GM19023 (cell line): ENCODE results near the gene MOSPD3.
A peak's percentile ranks its signal among the peaks of the same experiment; 100 is the strongest.

ENCODE experiments used
- ATAC-seq: cut with Tn5 transposase; IDR thresholded peaks from one replicate; pipeline ENCODE4 v1.9.1; 2021; ENCODE audit warnings: mild to moderate bottlenecking, moderate library complexity; ENCODE audit not compliant: unreplicated experiment

Gene MOSPD3

DNA sequence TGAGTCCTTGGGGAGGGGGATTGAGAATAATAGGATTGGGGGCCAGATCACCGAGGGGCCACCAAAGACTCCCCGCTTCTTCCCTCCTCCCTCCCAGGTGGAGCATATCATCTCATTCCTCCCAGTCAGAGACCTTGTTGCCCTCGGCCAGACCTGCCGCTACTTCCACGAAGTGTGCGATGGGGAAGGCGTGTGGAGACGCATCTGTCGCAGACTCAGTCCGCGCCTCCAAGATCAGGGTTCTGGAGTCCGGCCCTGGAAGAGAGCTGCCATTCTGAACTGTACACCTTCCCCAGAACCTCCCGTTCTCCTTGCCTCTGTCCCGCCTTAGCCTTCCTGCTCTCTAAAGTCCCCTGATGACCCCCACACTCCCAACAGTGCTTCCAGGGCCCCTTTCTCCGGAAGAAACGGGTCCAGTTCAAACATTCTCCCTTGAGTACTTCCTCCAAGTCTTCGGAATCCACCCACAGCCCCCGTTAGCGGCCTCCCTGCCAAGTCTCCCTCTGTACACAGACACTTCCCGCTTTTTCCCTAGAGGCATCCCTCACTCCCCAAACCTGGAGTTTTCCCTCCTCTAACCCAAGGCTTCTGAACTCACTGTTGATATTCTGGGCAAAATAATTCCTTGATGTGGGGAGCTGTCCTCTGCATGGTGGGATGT lies 22.1 kb upstream of the MOSPD3 start:
- no peak for ATAC-seq

DNA sequence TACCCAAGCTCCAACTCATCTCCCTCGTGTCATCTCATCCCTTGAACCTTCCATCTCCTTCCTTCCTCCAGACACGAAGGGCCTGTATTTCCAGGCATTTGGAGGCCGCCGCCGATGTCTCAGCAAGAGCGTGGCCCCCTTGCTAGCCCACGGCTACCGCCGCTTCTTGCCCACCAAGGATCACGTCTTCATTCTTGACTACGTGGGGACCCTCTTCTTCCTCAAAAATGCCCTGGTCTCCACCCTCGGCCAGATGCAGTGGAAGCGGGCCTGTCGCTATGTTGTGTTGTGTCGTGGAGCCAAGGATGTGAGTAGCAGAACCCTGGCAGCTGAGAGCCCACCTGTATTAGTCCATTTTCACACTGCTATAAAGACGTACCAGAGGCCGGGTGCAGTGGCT lies 20.7 kb upstream of the MOSPD3 start:
- no peak for ATAC-seq

DNA sequence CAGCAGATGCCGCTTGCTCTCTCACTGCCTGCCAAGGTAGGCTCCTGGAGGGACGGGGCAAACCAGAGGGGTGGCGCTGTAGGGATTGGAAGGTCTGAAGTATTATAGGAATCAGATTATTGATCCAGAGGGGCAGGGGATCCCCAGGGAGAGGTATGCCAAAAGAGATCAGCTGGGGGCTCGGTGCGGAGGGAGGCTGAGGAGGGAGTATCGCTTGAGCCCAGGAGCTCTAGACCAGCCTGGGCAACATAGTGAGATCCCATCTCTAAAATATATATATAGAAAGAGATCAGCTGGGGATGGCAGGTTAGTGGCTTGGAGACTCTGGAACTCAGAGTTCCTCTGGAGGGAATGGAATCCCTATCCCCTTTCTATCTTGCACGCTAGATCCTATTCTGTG lies 17.2 kb upstream of the MOSPD3 start:
- ATAC-seq: no peak

DNA sequence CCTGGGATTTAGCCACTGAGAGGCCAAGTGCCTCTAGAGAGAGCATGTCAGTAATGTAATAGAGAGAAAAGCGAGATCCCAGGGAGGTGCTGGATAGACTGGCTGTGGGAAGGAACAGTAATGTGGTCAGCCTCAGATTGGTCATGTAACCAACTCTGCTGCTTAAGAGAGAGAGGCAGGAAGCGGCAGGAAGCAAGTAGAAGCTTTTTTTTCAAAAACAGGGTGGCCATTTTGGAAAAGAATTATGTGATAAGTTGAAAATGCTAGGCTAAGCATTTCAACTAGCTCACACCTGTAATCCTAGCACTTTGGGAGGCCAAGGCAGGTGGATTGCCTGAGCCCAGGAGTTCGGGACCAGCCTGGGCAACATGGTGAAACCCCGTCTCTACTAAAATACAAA lies 13.9 kb upstream of the MOSPD3 start:
- ATAC-seq: no peak

DNA sequence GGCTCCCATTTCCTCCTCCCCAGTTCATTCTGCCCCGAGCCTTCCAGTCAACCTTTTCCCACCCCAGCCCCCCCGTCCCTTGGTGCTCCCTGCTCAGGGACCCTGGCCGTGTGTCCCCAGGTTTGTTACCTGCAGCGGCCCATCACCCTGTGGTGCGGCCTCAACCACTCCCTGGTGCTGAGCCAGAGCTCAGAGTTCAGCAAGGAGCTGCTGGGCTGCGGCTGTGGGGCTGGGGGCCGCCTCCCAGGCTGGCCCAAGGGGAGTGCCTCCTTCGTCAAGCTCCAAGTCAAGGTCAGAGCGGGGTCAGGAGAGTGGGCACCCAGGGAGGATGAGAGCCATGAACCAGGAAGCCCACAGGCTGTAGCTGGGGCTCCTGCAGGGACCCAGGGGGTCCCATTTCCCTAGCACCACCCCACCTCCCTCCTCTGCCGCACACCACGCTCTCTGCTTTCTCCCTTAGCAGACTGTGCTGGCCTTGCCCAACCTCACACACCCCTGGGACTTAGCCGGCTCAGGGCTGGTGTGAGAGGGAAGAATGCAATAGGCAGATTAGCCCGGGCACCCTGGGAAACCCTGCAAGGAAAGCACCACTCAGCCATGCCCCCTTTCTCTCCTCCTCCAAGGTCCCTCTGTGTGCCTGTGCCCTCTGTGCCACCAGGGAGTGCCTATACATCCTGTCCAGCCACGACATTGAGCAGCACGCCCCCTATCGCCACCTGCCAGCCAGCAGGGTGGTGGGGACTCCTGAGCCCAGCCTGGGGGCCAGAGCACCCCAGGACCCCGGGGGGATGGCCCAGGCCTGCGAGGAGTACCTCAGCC lies 12.2 kb upstream of the MOSPD3 start:
- no peak for ATAC-seq

DNA sequence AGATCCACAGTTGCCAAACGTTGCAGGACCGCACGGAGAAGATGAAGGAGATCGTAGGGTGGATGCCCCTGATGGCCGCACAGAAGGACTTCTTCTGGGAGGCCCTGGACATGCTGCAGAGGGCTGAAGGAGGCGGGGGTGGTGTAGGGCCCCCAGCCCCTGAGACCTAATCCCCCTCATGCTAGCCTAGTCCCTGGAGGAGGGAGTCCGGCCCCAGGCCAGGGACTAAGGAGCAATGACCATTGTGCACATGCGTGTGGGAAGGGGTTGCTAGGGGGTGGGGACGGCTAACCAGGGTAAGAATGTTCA lies 11.7 kb upstream of the MOSPD3 start:
- no peak for ATAC-seq

DNA sequence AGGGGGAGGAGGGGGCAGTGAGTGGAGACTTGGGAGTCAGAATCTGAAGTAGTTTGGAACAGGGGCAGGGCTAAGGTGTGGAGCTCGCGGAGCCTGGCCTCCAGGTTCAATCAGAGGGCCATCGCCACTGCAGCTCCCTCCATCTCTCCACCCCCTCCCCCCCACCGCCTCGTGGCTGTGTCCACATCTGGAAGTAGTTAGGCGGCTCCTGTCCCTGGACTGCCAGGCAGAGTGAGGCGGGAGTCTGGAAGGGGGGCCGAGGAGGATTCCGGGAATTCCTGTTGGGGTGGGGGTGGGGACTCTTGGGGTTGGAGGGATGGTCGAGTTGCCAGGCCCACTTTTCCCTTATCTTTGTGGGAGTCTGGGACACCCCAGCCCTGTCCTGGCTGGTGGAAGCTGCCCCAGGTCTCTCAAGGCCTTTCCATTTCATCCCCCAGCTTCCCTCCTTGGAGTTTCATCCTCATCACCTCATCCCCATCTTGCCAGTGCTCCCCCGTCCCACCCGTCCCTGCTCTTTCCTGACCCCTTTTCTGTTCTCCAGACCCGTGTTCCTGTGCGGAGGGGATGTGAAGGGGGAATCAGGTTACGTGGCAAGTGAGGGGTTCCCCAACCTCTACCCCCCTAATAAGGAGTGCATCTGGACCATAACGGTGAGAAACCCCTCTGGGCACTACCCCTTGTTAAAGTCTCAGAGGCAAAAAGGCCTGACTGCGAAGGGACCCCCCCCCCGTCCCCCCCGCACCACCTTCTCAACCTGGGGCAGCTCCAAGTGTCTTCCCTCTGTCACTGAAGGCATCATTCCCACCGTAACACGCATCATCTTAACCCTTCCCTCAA lies 9.2 kb upstream of the MOSPD3 start:
- no peak for ATAC-seq

DNA sequence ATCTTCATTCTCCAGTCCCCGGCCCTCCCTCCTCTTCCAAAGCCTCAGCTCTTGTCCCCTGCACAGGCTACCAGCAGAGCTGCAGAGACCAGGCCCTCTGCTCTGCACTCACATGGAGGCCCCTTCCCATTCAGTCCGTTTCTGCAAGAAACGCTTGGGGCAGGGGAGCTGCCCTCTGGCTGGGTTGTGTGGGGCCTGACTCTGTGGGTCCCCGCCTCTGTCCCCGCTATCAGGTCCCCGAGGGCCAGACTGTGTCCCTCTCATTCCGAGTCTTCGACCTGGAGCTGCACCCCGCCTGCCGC lies 8.7 kb upstream of the MOSPD3 start:
- peak; percentile 24 for ATAC-seq

DNA sequence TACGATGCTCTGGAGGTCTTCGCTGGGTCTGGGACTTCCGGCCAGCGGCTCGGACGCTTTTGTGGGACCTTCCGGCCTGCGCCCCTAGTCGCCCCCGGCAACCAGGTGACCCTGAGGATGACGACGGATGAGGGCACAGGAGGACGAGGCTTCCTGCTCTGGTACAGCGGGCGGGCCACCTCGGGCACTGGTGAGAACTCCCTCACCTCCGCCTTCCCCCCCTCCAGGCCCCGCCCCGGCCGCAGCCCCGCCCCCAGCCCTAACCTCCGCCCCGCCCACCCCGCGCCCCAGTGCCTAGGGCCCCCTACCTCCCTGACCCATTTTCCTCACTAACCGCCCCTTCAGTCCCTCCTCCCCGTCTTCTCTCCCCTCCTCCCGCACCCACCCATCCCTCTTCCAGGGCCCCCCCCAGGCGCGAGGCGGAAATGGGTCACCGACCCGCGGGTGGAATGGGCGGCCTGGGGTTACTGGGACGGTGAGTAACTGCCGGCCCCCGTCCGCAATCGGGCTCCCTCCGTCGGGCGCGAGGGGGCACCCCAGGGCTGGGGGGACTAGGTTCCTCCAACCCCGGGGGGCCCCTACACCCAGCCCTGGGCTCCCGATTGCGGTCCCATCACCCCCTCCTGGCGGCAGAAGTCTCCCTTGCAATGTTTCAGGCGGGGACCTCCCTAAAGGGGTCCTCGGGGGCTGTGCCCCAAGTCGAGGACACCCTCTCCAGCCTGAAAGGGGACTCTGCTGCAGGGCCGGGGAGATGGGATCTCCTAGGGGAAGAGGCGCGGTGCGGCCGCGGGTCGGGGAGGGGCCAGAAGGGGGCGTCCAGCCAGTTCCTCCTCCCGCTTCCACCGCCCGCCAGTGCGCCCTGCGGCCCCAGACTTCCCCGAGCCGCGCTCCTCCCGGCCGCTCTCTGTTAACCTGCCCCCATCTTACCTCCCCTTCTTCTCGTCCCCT lies 8.0 kb upstream of the MOSPD3 start:
- peak; percentile 49 for ATAC-seq

DNA sequence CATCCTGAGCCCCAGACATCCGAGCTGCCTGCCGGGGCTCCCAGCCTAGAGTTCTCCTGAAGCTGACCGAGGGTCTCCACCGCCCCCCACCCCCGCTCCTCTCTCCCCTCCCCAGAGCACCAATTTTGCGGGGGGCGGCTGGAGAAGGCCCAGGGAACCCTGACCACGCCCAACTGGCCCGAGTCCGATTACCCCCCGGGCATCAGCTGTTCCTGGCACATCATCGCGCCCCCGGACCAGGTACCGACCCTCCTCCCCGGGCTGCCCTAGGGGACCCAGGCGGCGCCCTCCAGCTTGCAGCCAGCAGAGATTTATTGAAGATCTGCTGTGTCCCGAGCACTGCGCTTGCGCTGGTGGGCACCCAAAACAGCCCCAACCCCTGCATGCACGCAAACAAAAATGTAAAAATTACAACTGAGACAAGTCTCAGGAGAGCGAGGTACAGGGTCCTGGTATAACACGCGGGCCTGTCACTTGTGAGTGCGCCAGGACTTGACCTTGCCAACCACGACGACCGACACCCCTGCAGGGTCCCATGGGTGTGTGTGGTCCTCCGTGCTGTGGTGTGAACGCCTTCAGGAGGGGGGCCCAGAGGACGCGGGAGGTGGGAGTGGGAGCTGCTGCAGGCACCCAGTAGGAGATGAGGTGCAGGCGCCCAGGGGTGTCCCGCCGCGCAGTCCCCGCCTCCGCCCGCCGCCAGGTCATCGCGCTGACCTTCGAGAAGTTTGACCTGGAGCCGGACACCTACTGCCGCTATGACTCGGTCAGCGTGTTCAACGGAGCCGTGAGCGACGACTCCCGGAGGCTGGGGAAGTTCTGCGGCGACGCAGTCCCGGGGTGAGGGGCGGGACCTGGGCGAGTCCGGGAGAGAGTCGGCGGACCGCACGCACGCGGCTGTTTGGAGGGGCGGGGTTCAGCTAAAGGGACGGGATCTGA lies 7.1 kb upstream of the MOSPD3 start:
- ATAC-seq: no peak

DNA sequence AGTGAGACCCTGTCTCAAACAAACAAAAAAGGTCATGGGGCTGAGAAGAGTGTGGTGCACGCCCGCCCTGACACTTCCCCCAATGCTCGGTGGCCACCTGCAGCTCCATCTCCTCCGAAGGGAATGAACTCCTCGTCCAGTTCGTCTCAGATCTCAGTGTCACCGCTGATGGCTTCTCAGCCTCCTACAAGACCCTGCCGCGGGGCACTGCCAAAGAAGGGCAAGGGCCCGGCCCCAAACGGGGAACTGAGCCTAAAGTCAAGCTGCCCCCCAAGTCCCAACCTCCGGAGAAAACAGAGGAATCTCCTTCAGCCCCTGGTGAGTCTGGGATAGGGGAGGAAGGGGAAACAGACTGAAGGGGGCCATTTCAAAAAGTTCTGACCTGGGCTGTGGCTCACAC lies 6.0 kb upstream of the MOSPD3 start:
- ATAC-seq: no peak

DNA sequence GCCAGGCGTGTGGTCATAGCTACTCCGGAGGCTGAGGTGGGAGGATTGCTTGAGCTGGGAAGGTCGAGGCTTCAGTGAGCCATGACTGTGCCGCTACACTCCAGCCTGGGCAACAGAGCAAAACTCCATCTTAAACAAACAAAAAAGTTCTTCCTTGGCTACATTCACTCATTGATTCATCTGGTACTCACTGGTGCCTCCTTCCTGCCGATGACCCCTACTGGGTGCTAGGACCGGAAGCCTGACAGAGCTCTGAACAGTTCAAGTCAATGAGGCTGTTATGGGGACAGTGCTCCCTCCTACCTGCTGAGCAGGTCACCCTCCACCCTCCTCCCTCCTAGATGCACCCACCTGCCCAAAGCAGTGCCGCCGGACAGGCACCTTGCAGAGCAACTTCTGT lies 5.2 kb upstream of the MOSPD3 start:
- no peak for ATAC-seq

DNA sequence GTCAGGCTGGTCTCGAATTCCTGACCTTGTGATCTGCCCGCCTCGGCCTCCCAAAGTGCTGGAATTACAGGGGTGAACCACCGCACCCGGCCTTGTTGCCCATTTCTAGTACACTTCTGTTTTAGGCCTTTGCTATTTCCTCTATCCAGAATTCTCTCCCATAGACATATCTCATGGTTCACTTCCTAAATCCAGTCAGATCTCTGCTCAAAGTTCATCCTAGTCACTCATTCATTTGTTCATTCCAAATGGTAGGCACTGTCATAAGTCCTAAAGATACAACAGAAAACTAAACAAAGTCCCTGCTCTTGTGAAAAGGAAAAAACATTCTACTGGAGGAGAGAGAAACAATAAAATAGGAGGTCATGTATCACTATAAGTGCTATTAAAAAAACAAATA lies 2.4 kb upstream of the MOSPD3 start:
- ATAC-seq: no peak

DNA sequence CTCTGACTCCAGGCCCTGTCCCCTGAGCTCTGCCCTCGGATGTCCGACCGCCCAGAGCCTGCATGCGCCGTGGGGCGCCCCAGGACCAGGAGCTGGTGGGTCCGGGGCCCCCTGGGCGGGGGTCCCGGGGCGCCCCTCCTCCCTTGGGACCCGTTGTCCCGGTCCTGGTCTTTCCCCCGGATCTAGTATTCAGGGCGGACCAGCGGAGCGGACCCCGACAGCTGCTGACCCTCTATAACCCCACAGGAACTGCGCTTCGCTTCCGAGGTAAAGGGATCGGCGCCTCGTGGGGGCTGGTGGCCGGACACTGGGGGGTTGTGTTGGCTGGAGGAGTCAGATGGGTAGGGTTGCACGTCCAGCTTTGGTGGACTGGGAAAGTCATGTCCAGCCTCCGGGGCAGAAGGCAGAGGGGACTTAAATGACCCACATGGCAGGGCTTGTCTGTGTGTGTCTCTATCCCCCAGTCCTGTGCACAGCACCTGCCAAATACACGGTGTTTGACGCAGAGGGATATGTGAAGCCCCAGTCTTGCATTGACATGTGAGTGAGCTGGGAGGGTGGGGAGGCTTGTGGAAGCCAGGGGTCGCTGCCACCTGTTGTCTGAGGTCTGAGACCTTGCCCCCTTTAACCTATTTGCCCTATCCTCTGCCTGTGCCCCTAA lies 520 bp downstream of the MOSPD3 start:
- ATAC-seq: peak; percentile 0

DNA sequence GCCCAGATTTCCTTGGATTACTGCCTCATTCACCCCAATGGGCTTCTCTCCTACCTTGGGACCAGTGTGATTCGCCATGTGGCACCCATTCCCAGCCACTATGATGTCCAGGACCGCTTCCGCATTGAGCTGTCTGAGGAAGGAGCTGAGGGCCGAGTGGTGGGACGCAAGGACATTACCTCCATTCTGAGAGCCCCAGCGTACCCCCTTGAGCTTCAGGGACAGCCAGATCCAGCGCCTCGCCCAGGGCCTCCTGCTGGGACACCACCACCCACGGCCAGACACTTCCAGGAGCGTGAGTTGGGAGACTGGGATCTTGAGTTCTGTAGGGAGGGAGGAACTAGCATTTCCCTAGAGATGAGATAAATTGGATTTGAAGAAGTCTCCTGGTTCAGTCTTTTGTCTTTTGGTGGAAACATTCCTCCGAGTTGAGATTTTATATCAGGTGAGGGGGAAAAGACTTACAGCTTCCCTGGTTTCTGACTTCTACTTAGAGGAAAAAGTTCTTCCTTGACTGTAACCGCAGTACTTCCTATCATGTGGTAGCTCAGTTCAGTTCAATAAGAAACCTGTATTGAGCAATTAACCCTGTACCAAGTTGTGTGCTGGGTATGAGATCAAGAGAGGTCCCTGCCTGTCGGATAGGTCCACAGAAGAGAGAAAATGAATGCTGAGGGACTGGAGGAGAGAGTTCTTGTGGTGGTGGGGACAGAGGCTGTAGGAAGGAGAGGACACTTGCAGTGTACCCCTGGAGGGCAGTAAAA lies 1.3 kb downstream of the MOSPD3 start:
- no peak for ATAC-seq

DNA sequence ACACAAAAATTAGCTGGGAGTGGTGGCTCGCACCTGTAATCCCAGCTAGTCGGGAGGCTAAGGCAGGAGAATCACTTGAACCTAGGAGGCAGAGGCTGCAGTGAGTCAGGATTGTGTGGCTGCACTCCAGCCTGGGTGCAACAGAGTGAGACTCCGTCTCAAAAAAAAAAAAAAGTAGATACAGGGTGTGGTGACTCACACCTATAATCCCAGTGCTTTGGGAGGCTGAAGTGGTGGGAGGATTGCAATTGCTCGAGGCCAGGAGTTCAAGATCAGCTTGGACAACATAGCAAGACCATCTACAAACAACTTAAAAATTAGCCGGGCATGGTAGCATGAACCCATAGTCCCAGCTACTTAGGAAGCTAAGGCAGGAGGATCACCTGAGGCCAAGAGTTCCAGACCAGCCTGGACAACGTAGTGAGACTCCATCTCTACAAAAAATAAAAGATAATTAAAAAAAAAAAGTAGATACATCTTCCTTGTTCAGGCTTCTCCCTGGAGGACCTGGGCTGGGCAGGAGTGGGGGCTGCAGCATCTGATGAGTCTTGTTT lies 2.0 kb downstream of the MOSPD3 start:
- no peak for ATAC-seq

DNA sequence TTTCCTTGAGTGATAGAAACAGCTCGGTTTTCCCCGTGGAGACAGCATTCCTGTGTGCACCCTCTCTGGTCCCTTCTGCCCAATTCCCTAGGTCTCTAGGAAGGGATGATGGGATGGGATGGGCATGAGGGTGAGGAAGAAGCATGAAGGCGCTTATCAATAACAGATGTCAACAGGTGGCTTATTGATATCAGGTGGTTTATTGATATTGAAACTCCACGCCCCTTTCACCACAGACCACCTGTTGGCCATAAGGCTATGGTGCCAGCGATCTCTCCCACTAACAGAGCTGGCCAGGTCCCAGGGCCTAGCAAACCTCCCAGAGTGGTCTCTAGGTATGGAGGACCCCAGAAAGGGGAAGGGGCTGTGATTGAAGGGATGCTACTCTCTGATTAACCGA lies 7.9 kb downstream of the MOSPD3 start:
- ATAC-seq: no peak

DNA sequence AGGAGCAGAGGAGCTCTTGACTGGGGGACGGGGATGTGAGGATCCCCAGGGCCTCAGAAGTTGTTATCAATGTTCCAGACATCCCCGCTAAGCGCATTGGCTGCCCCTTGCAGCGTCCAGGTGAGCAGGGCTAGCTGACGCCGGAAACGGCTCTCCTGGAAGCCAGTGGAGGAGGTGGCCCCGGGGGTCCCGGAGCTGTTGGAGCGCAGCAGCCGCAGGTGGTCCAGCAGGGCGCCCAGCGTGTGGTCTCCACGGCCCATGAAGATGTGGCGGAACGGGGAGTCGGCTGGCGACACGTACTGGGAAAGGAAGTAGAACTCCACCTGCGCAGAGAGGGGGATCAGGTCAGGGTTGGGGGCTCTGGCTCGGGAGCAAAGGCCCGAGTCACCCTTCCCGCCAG lies 8.5 kb downstream of the MOSPD3 start:
- ATAC-seq: no peak
